CD4-positive, alpha-beta T cell (primary cell): Measurements from ENCODE around the gene KCNF1. TPM values are rescaled to one million over a fixed set of nuclear protein-coding genes. Genes with fewer than 3 reads are reported as not detected.

Source experiments
- ATAC-seq: fragments of 200-7000 bp; cut with Tn5 transposase; one replicate; pipeline ENCODE4 v1.10.0; 2022; ENCODE audit warnings: mild to moderate bottlenecking; ENCODE audit not compliant: poor library complexity
- CTCF ChIA-PET: fragments of 350-600 bp; sonication (Branson Sonifier 250); formaldehyde crosslinking; loops from one replicate; lab custom pipeline; 2021; ENCODE audit warnings: antibody characterized with exemption, inconsistent platforms; lab: Charles Lee
- POLR2A ChIA-PET: fragments of 350-600 bp; sonication (Branson Sonifier 250); formaldehyde crosslinking; loops from one replicate; lab custom pipeline; 2021; ENCODE audit warnings: antibody characterized with exemption, inconsistent platforms; lab: Charles Lee
- DNase-seq, 14 experiments: peaks; one replicate each; pipeline ENCODE4 v3.0.0-alpha.2; 2013 to 2020; ENCODE audit warnings: mixed read lengths in 2 of 14
- H3K27ac ChIP-seq, 2 donors: one replicate each; pipeline versions ENCODE4 v1.5.1 to v1.7.0; 2013; ENCODE audit warnings: low read length in 2 of 2, low read depth in 1 of 2, mild to moderate bottlenecking in 1 of 2
- H3K27me3 ChIP-seq, 2 experiments: 1 replicate in 1 of 2; 2 replicates in 1 of 2; pipeline versions ENCODE4 v1.6.1 to v1.7.0; 2013; ENCODE audit warnings: low read length in 2 of 2, control low read depth in 1 of 2, mild to moderate bottlenecking in 1 of 2, moderate library complexity in 1 of 2; ENCODE audit not compliant: insufficient read depth in 2 of 2, control insufficient read depth in 1 of 2
- H3K36me3 ChIP-seq: one replicate; pipeline ENCODE4 v1.6.1; 2013; ENCODE audit warnings: low read length, control low read depth; ENCODE audit not compliant: insufficient read depth
- H3K4me1 ChIP-seq: one replicate; pipeline ENCODE4 v1.6.1; 2013; ENCODE audit warnings: low read length, control low read depth; ENCODE audit not compliant: insufficient read depth
- H3K4me3 ChIP-seq: one replicate; pipeline ENCODE4 v1.5.1; 2013; ENCODE audit warnings: mild to moderate bottlenecking, low read length, moderate library complexity
- H3K9me3 ChIP-seq, 2 experiments: 1 replicate in 1 of 2; 2 replicates in 1 of 2; pipeline versions ENCODE4 v1.6.1 to v1.7.0; 2013; ENCODE audit warnings: low read length in 2 of 2, mild to moderate bottlenecking in 2 of 2, control low read depth in 1 of 2, moderate library complexity in 1 of 2; ENCODE audit not compliant: control insufficient read depth in 1 of 2, insufficient read depth in 1 of 2
- H3K27ac Mint-ChIP-seq: one replicate; pipeline ENCODE4 v1.8.0; 2020; ENCODE audit warnings: mixed read lengths
- H3K27me3 Mint-ChIP-seq: one replicate; pipeline ENCODE4 v1.8.0; 2021; ENCODE audit warnings: mixed read lengths
- H3K36me3 Mint-ChIP-seq: one replicate; pipeline ENCODE4 v1.8.0; 2021; ENCODE audit warnings: low read depth, mixed read lengths
- H3K4me1 Mint-ChIP-seq: one replicate; pipeline ENCODE4 v1.8.0; 2021; ENCODE audit warnings: low read depth, mixed read lengths
- H3K4me3 Mint-ChIP-seq: one replicate; pipeline ENCODE4 v1.8.0; 2020; ENCODE audit warnings: mild to moderate bottlenecking, mixed read lengths
- H3K9me3 Mint-ChIP-seq: one replicate; pipeline ENCODE4 v1.8.0; 2020; ENCODE audit warnings: mixed read lengths
- intact Hi-C, 2 experiments: fragments of 100-400 bp; cut with DNase I in 1 of 2; cut with micrococcal nuclease in 1 of 2; formaldehyde crosslinking; loops; one replicate each; pipeline versions ENCODE4 v1.15.1 to v1.9.0; 2023 to 2025; cut with DNase I, micrococcal nuclease
- total RNA-seq, 174 experiments: library from RNA in 2 of 174; stranded (reverse) in 2 of 174; gene quantifications; one replicate each; pipeline ENCODE4 v1.2.3 and lab custom pipeline; 2021 to 2026
- TF ChIP-seq, protein P1 (sequence below): fragments of 200-600 bp; IDR thresholded peaks from one replicate; pipeline ENCODE4 v1.8.0; 2022; ENCODE audit warnings: antibody characterized with exemption, mild to moderate bottlenecking

KCNF1 gene
- total RNA-seq, 2 experiments from 2014 or later = not detected

DNA sequence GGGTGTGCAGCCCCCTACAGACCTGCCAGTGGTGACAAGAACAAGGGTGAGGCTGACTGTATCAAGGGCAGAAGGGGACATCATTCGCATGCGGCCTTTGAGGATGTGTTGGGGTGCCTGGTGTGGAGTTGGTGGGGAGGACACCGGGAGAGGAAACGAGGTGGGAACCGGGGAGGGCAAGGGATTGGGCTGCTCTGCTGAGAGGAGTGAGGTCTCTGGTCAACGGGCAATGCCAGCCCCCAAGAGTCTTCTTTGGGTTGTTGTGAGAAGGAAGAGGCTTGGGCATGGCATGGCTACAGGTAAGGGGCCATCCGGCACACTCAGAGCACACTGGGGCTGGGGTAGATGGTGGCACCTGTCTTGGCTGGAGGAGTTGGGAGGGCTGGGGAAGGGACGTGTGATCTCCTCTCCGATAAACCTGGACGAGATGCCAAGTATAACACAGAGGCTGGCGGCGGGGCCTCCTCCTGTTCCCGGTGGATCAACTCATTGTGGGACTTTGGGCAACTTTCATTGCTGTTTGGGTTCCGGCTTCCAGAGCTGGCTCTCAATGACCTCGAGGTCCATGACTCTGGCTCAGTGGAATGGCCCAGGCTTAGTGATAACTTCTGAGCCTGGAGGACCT, 37.0 kb downstream of the KCNF1 start:
- Histone ChIP-seq H3K9me3 (peaks cover 0 to 19% of the 10 kb centered on the region in 2 experiments), H3K27me3 (peaks cover 16 to 17% of the 10 kb centered on the region in 2 experiments), H3K27ac (no peak overlapping the region), H3K4me1 (peaks cover 11% of the 10 kb centered on the region), H3K4me3 (no peak overlapping the region), H3K36me3 (no peaks in the 10 kb centered on the region)
- TF ChIP-seq, protein P1, sequence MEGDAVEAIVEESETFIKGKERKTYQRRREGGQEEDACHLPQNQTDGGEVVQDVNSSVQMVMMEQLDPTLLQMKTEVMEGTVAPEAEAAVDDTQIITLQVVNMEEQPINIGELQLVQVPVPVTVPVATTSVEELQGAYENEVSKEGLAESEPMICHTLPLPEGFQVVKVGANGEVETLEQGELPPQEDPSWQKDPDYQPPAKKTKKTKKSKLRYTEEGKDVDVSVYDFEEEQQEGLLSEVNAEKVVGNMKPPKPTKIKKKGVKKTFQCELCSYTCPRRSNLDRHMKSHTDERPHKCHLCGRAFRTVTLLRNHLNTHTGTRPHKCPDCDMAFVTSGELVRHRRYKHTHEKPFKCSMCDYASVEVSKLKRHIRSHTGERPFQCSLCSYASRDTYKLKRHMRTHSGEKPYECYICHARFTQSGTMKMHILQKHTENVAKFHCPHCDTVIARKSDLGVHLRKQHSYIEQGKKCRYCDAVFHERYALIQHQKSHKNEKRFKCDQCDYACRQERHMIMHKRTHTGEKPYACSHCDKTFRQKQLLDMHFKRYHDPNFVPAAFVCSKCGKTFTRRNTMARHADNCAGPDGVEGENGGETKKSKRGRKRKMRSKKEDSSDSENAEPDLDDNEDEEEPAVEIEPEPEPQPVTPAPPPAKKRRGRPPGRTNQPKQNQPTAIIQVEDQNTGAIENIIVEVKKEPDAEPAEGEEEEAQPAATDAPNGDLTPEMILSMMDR = no peak
- no peak overlapping the region for H3K4me3 Mint-ChIP-seq
- peaks cover 60% of the 10 kb centered on the region for H3K27me3 Mint-ChIP-seq
- DNase-seq (no peak), ATAC-seq (no peak)
- intact Hi-C loops = no loop called here
- no peaks in the 10 kb centered on the region for H3K9me3 Mint-ChIP-seq
- ChIA-PET POLR2A (no interaction called here), CTCF (no interaction called here)
- H3K36me3 Mint-ChIP-seq = no peaks in the 10 kb centered on the region
- no peak overlapping the region for H3K27ac Mint-ChIP-seq
- H3K4me1 Mint-ChIP-seq = peaks cover 11% of the 10 kb centered on the region

DNA sequence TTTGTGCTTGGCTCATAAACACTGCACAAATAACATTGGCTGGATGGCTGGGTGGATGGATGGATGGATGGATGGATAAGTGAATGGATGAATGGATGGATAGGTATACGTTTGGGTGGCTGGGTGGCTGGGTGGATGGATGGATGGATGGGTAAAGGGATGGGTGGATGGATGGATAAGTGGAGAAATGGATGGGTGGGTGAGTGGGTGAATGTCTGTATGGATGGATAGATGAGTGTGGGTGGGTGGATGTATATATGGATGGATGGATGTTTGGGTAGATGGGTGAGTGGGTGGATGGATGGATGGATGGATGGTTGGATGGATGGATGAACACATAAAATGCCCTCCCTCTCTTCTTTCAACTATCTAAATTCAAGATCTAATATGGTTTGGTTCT, 38.1 kb downstream of the KCNF1 start:
- no peaks in the 10 kb centered on the region for H3K36me3 Mint-ChIP-seq
- no peak for DNase-seq
- Histone ChIP-seq H3K4me1 (peaks cover 11% of the 10 kb centered on the region), H3K36me3 (no peaks in the 10 kb centered on the region), H3K9me3 (peaks cover 0 to 25% of the 10 kb centered on the region in 2 experiments), H3K27me3 (peaks cover 8 to 17% of the 10 kb centered on the region in 2 experiments), H3K4me3 (no peak overlapping the region), H3K27ac (no peak overlapping the region)
- intact Hi-C loops = no loop called here
- H3K4me1 Mint-ChIP-seq = peaks cover 11% of the 10 kb centered on the region
- H3K27ac Mint-ChIP-seq = no peak overlapping the region
- no peaks in the 10 kb centered on the region for H3K9me3 Mint-ChIP-seq
- ATAC-seq = no peak
- no peak overlapping the region for H3K4me3 Mint-ChIP-seq
- ChIA-PET POLR2A (no interaction called here), CTCF (no interaction called here)
- TF ChIP-seq, protein P1 = no peak
- peaks cover 50% of the 10 kb centered on the region for H3K27me3 Mint-ChIP-seq

DNA sequence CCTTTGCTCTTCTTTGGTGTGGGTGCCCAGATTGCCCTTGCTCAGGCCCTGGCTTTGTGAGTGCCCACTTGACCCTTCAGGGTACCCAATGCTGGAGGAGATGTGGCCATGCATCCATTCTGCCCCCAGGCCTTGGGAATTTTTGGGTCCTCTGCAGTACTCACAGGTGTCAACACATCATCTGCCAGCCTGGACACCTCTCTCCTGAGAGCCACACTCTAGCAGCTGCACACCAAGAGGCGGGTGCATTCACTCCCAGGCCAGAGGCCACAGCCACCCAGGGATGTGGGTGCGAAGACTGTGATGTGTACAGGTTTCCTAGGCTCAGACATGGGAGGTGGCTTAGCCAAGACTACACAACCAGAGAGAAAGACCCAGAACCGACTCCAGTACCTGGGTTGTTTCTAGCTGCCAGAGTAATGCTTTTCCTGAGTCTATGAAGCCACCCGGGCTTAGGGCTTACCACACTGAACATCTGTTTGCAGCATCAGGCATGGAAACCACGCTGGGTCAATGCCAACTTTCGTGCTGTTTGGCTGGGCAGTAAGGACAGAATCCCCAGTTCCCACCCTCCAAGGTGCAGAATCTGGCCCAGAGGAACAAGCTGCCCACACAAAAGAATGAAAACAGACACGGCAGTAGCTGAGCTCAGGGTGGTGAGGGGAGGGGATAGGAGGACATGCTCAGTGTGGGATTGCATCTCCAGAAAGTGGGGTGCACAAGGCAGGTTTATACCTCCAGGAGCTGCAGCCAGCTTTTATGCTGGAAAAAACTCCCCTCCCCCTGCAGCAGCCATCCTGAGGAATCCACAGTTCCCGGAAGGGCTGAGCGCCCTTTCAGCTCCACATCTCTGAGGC, 40.1 kb downstream of the KCNF1 start:
- DNase-seq (no peak), ATAC-seq (no peak)
- Mint-ChIP-seq H3K4me1 (peaks cover 11% of the 10 kb centered on the region), H3K9me3 (no peaks in the 10 kb centered on the region), H3K27me3 (peaks cover 34% of the 10 kb centered on the region), H3K36me3 (no peaks in the 10 kb centered on the region), H3K27ac (no peak overlapping the region), H3K4me3 (no peak overlapping the region)
- ChIA-PET CTCF (no interaction called here), POLR2A (no interaction called here)
- Histone ChIP-seq H3K27me3 (peaks cover 2 to 10% of the 10 kb centered on the region in 2 experiments), H3K27ac (no peak overlapping the region), H3K36me3 (no peaks in the 10 kb centered on the region), H3K4me3 (no peak overlapping the region), H3K4me1 (peaks cover 11% of the 10 kb centered on the region), H3K9me3 (peaks cover 0 to 20% of the 10 kb centered on the region in 2 experiments)
- intact Hi-C loops = no loop called here
- TF ChIP-seq, protein P1 = no peak
